GM12875 (cell line): ENCODE measurements around the gene TMPRSS7.
"Not testable (repeated sequence)": the region's sequence is repeated elsewhere in the genome, so short reads cannot be mapped to it uniquely, and the experiment has no call there.

Source experiments
- H3K4me3 ChIP-seq: one replicate; pipeline ENCODE4 v1.5.1; 2011; ENCODE audit warnings: low read depth, low read length, control low read depth
- TF ChIP-seq, protein P1 (sequence below): IDR thresholded peaks from 2 replicates; pipeline ENCODE4 v1.5.1; 2011; ENCODE audit warnings: low read depth, mild to moderate bottlenecking, control low read depth, inconsistent platforms, low read length, moderate library complexity, borderline replicate concordance; ENCODE audit not compliant: insufficient read depth

The TMPRSS7 gene

DNA sequence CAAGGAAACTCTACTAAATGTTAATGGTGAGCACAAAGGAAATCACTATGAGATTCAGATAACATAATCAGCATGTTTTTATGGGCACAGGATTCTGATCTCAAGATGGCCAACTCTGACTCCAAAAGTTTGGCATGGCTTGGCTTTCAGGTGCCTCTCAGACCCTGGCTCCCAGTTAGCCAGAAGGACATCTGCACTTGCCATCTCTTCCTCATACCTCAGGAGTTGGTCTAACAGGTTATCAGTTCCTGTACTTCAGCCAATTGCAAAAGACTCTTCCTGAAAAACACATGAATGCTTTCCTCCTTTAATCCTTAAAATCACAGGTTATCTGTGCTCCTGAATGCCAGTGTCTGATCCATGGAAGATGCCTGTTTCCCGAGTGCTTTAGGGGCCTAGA, 25.0 kb downstream of the TMPRSS7 start:
- TF ChIP-seq, protein P1, sequence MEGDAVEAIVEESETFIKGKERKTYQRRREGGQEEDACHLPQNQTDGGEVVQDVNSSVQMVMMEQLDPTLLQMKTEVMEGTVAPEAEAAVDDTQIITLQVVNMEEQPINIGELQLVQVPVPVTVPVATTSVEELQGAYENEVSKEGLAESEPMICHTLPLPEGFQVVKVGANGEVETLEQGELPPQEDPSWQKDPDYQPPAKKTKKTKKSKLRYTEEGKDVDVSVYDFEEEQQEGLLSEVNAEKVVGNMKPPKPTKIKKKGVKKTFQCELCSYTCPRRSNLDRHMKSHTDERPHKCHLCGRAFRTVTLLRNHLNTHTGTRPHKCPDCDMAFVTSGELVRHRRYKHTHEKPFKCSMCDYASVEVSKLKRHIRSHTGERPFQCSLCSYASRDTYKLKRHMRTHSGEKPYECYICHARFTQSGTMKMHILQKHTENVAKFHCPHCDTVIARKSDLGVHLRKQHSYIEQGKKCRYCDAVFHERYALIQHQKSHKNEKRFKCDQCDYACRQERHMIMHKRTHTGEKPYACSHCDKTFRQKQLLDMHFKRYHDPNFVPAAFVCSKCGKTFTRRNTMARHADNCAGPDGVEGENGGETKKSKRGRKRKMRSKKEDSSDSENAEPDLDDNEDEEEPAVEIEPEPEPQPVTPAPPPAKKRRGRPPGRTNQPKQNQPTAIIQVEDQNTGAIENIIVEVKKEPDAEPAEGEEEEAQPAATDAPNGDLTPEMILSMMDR = no peak
- H3K4me3 ChIP-seq = no peak overlapping the region

DNA sequence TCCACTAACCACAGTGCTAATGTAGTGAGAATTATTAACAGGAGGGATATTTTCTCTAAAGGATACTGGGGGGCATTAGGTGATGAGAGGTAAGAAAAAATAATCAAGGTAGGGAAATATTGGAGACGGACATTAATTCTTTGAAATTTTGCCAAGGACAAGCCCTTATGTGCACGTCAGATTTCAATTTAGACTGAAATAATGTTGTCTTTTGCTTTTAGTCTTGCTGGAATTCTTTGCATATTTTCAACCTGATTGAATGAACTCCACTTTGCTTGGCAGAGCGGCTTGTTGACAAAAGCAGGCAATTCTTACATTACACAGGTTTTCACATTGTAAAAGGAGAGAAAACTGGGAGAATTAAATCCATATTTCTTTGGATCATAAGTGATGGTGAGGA, 26.6 kb downstream of the TMPRSS7 start:
- TF ChIP-seq, protein P1 = no peak
- no peak overlapping the region for H3K4me3 ChIP-seq

DNA sequence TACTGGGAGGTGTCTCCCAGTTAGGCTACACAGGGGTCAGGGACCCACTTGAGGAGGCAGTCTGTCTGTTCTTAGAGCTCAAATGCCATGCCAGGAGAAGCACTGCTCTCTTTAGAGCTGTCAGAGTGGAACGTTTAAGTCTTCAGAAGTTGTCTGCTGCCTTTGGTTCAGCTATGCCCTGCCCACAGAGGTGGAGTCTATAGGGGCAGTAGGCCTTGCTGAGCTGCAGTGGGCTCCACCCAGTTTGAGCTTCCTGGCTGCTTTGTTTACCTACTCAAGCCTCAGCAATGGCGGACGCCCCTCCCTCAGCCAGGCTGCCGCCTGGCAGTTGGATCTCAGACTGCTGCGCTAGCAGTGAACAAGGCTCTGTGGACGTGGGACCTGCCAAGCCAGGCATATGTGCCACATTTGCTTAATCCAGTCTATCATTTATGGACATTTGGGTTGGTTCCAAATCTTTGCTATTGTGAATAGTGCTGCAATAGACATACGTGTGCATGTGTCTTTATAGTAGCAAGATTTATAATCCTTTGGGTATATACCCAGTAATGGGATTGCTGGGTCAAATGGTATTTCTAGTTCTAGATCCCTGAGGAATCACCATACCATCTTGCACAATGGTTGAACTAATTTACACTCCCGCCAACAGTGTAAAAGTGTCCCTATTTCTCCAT, 38.0 kb downstream of the TMPRSS7 start:
- not testable (repeated sequence) for H3K4me3 ChIP-seq

DNA sequence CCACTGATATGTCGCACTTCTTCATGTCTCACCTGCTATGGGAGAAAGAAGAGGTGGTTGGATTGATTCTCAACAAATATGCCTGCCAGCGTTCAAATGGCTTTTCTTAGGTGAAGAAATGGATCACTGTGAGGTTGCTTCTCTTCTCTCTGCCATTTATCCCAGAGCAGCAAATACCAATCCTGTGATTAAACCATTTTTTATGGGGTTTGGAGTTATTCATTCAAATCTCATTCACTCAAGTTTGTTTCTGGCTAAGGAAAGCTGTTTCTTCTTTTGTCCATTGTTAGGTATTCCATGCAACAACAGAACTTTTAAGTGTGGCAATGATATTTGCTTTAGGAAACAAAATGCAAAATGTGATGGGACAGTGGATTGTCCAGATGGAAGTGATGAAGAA, 39.5 kb downstream of the TMPRSS7 start:
- TF ChIP-seq, protein P1 = no peak
- no peak overlapping the region for H3K4me3 ChIP-seq

DNA sequence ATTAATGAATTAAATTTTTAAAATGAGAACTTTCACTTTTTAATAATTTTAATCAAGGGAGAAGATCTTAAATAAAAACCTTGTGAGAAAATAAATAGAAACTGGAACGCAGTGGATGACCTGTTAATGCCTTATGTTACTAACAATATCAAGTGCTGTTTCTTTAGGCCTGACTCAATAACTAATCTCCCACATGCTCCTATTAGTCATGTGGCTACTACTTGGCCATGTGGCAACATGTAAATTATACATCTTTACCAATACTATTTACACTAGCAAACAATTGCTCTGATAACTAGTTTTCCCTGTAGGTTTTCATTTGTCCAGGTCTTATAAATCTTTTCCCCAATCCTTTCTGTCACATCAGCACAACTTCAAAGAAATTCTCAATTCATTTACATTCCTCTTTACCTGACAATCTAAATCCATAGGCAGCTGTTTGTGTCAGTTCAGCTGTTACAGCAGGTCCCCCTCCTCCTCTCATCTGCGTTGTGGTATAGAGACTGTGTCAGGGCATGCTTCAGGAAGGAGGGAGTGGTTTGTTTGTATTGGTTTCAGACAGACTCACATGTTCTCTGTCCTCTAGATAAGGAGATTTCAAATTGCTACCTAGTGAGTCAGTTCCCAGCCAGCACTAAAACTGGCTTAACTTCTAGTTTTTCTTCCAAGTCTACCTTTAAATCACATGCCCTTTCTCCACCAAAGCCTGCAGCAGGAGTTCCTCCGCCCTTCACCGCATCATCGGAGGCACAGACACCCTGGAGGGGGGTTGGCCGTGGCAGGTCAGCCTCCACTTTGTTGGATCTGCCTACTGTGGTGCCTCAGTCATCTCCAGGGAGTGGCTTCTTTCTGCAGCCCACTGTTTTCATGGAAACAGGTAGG, 40.3 kb downstream of the TMPRSS7 start:
- TF ChIP-seq, protein P1 = no peak
- no peak overlapping the region for H3K4me3 ChIP-seq

DNA sequence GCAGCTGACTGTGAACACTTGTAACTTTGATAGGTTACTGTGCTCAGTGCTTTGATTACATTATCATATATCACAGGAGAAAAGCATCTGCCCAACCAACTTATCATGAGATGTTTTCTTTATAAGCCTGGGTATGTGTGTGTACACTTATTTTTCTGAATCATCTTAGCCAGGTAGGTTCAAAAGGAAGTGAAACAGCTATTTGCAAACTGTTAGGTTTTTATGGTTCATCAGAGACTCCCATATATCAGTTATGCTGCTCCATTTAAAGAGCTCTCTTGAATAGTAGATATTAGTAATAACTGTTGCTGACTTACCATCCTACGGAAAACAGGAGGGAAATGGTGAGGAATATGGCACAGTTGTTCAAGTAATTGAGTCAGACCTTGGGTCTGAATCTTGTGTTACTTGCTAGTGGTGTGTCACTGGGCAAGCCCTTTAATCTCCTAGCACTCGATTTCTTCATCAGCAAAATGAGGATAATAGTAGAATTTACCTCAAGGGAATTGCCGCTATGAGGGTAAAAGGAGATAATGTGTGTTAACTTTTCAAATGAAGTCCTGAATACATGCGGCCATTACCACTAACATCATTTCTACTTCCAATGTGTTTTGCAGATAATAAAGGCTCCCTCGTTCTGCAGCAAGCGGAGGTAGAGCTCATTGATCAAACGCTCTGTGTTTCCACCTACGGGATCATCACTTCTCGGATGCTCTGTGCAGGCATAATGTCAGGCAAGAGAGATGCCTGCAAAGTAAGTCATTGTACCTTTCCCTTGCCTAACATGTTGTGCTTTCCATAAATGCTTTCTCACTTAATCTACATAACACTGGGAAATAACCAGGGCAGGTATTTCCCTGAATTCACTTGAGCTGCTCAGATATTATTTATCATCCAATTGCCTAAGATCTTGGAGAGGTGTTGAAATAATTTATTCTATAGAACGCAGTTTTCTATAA, 43.9 kb downstream of the TMPRSS7 start:
- TF ChIP-seq, protein P1 = no peak
- H3K4me3 ChIP-seq = no peak overlapping the region

DNA sequence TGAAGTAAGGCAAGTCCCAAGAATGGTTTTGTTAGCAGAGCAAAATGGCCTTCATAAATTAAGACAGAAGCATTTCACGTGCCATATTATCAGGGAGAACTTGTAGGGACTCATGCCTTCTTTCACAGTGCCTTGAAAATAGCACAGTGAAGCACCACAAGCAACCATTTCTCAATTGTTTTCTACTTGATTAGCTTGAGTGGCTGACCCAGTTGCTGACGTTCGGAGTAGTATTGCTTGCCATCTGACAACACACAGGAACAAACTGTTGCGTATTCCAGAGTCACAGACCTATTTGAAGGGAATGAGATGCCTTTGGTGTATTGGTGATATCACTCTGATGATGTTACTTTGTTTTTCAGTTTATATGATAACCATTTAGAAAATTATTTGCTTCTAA, 48.7 kb downstream of the TMPRSS7 start:
- TF ChIP-seq, protein P1 = no peak
- H3K4me3 ChIP-seq = no peak overlapping the region
